ENCODE measurements around the gene COBLL1. TPM values are rescaled to one million over a fixed set of nuclear protein-coding genes. Genes with fewer than 3 reads are reported as not detected.

The COBLL1 gene
- total RNA-seq, 1 experiment from 2014 or later: 5.9 TPM

DNA sequence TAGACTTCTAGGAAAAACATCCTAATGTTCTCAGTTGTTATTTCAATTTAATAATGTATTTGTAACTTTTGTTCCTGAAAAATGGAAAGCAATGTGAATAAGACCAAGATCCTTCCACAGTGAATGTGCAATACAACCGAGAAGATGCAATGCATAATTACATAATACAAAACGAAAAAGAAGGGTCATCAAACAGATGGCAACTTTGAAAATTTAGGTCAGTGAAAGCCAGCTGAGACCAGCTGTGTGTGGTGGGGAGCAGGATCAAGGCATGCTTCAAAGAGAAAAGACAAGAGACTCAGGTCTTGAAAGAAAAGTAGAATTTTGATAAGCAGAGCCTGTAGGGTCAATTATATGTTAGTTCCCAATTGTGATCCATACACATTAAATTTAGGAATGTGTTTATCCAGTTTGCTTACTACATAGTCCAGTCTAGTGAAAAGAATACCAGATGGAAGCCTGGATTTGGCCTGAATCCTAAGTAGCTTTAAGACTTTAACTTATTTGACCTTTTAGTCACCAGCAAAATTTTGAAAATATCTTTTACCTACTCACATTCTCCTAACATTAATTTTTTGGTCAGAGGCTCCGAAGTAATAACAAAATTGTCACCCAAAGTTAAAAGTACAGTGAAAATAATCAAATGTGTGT is 93.7 kb downstream of the COBLL1 start:
- H3K9me3 Mint-ChIP-seq: no peaks in the 10 kb centered on the region; a peak in 1 of 5 replicates
- no peaks in the 10 kb centered on the region for H3K27me3 Mint-ChIP-seq (ENCODE audit: low read depth)
- Histone ChIP-seq H3K18ac (ENCODE audit: insufficient read length, low read depth, low read length) (no peak overlapping the region), H3K27ac (ENCODE audit: insufficient read length, low read depth, low read length) (no peak overlapping the region), H2BK120ac (ENCODE audit: low read depth, low read length, poor library complexity, severe bottlenecking) (no peak overlapping the region), H4K20me1 (ENCODE audit: control insufficient read depth, insufficient read depth, insufficient read length) (no peaks in the 10 kb centered on the region), H3K27me3 (ENCODE audit: insufficient read depth, low read length) (no peaks in the 10 kb centered on the region), H3T11ph (ENCODE audit: low read length) (no peak overlapping the region), H3K79me2 (ENCODE audit: insufficient read depth, low read length) (no peaks in the 10 kb centered on the region), H2AFZ (ENCODE audit: low read length) (no peak overlapping the region), H3K4me1 (ENCODE audit: insufficient read depth, low read length) (no peaks in the 10 kb centered on the region), H2AK5ac (ENCODE audit: insufficient read length, low read length) (no peak overlapping the region), H3K4me2 (ENCODE audit: insufficient read depth, insufficient read length, low read length) (no peak overlapping the region), H3K9me3 (ENCODE audit: control insufficient read depth, low read depth, low read length) (no peaks in the 10 kb centered on the region), H4K91ac (ENCODE audit: insufficient read length, low read depth, low read length) (no peak overlapping the region), H4K8ac (replicated peaks; ENCODE audit: insufficient read length, low read depth, low read length) (no peak overlapping the region), H3K9ac (ENCODE audit: extremely low read depth, insufficient read length, low read length) (no peak overlapping the region), H3K23ac (ENCODE audit: insufficient read length, low read depth, low read length) (no peak overlapping the region), H2BK20ac (ENCODE audit: low read depth, low read length, poor library complexity, severe bottlenecking) (no peak overlapping the region), H2BK5ac (ENCODE audit: insufficient read length, low read length) (no peak overlapping the region), H4K5ac (ENCODE audit: insufficient read length, low read depth, low read length) (no peak overlapping the region), H3K23me2 (ENCODE audit: insufficient read length, low read depth, low read length, poor library complexity, severe bottlenecking) (no peaks in the 10 kb centered on the region), H3K56ac (ENCODE audit: insufficient read length, low read depth, low read length) (no peak overlapping the region), H3K79me1 (ENCODE audit: insufficient read depth, low read depth, low read length, poor library complexity, severe bottlenecking) (no peaks in the 10 kb centered on the region), H3K4ac (ENCODE audit: low read depth, low read length) (no peak overlapping the region), H3K14ac (ENCODE audit: insufficient read depth, low read length) (no peak overlapping the region), H2BK15ac (ENCODE audit: low read depth, low read length) (no peak overlapping the region), H2BK12ac (ENCODE audit: insufficient read length, low read depth, low read length) (no peak overlapping the region)
- H3K27ac Mint-ChIP-seq: no peak overlapping the region
- H3K4me3 Mint-ChIP-seq: no peak overlapping the region
- DNase-seq: no peak
- TF ChIP-seq, protein P1, sequence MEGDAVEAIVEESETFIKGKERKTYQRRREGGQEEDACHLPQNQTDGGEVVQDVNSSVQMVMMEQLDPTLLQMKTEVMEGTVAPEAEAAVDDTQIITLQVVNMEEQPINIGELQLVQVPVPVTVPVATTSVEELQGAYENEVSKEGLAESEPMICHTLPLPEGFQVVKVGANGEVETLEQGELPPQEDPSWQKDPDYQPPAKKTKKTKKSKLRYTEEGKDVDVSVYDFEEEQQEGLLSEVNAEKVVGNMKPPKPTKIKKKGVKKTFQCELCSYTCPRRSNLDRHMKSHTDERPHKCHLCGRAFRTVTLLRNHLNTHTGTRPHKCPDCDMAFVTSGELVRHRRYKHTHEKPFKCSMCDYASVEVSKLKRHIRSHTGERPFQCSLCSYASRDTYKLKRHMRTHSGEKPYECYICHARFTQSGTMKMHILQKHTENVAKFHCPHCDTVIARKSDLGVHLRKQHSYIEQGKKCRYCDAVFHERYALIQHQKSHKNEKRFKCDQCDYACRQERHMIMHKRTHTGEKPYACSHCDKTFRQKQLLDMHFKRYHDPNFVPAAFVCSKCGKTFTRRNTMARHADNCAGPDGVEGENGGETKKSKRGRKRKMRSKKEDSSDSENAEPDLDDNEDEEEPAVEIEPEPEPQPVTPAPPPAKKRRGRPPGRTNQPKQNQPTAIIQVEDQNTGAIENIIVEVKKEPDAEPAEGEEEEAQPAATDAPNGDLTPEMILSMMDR (conservative IDR thresholded peaks at IDR 0.05): no peak
- H3K4me1 Mint-ChIP-seq: peaks cover 0 to 6% of the 10 kb centered on the region in 2 experiments; a peak in 1 of 4 replicates
- no peaks in the 10 kb centered on the region; a peak in 1 of 7 replicates for H3K36me3 Mint-ChIP-seq (ENCODE audit: insufficient read depth in 1 of 3, low read depth in 3 of 3)
- no CpG with 5 or more reads among the region's 3 CpGs for WGBS (ENCODE audit: extremely low coverage, insufficient read length, low lambda C conversion rate)
